HCT116 (cell line): ENCODE data around the gene ALMS1. TPM values are rescaled to one million over a fixed set of nuclear protein-coding genes. Genes with fewer than 3 reads are reported as not detected.
"Not testable (repeated sequence)": the region's sequence is repeated elsewhere in the genome, so short reads cannot be mapped to it uniquely, and the experiment has no call there.

Experiments
- ATAC-seq: fragments of 200-7000 bp; cut with Tn5 transposase; 2 replicates; pipeline ENCODE4 v1.9.1; 2020; ENCODE audit warnings: mild to moderate bottlenecking, moderate library complexity
- BruUV-seq: library from RNA; stranded (reverse); fragments of 400-500 nt; replicated peaks from 2 replicates; lab custom pipeline; 2021; lab: Mats Ljungman, UMichigan
- CTCF ChIA-PET: fragments of 300-600 bp; sonication (Branson Sonifier 250); formaldehyde crosslinking; loops from one replicate; lab custom pipeline; 2021; ENCODE audit warnings: antibody characterized with exemption; lab: Charles Lee
- POLR2A ChIA-PET: fragments of 300-600, 350-600 bp; sonication (Branson Sonifier 250); formaldehyde crosslinking; loops from one replicate; lab custom pipeline; 2021; ENCODE audit warnings: antibody characterized with exemption; lab: Charles Lee
- RAD21 ChIA-PET, 2 experiments: fragments of 300-600 bp; sonication (Branson Sonifier 250); formaldehyde crosslinking; loops; one replicate each; lab custom pipeline; 2023; ENCODE audit warnings: low total read pairs in 2 of 2; ENCODE audit not compliant: uncharacterized antibody in 2 of 2, unreplicated experiment in 2 of 2, low non-redundant PET in 1 of 2; lab: Charles Lee
- DNase-seq: peaks from one replicate; pipeline ENCODE4 v3.0.0-alpha.2; 2010; ENCODE audit warnings: low read depth, low spot score
- H2AFZ ChIP-seq: fragments of 200-600 bp; shearing (Covaris generic), sonication (generic); 2 replicates; pipeline ENCODE4 v1.6.1; 2017; ENCODE audit warnings: low read depth, mixed run types, mixed read lengths, antibody characterized with exemption, low read length; ENCODE audit not compliant: poor library complexity, severe bottlenecking
- H3K27ac ChIP-seq: 2 replicates; pipeline ENCODE4 v1.5.1; 2012; ENCODE audit warnings: low read depth, low read length
- H3K27me3 ChIP-seq: fragments of 200-600 bp; sonication (generic); 2 replicates; pipeline ENCODE4 v1.6.1; 2016; ENCODE audit warnings: mixed run types, low read length, mixed read lengths; ENCODE audit not compliant: insufficient read depth
- H3K36me3 ChIP-seq, 2 experiments: fragments of 200-500 bp in 1 of 2; fragments of 200-600 bp in 1 of 2; sonication (Bioruptor generic) in 1 of 2; sonication (generic) in 1 of 2; 2 replicates each; pipeline versions ENCODE4 v1.5.1 to v1.6.1; 2014 to 2016; ENCODE audit warnings: low read length in 2 of 2, inconsistent platforms in 1 of 2, mixed read lengths in 1 of 2, mixed run types in 1 of 2; ENCODE audit not compliant: insufficient read depth in 2 of 2, control insufficient read depth in 1 of 2
- H3K4me1 ChIP-seq, 2 experiments: fragments of 200-600 bp in 1 of 2; sonication (generic) in 1 of 2; 2 replicates each; pipeline versions ENCODE4 v1.5.1 to v1.6.1; 2012 to 2017; ENCODE audit warnings: low read length in 2 of 2, inconsistent platforms in 1 of 2, mild to moderate bottlenecking in 1 of 2, mixed read lengths in 1 of 2, mixed run types in 1 of 2, moderate library complexity in 1 of 2; ENCODE audit not compliant: insufficient read depth in 2 of 2, control insufficient read depth in 1 of 2
- H3K4me2 ChIP-seq: fragments of 200-600 bp; sonication (generic); 2 replicates; pipeline ENCODE4 v1.6.1; 2017; ENCODE audit warnings: mixed run types, low read length, mixed read lengths
- H3K4me3 ChIP-seq, 2 experiments: fragments of 200-600 bp in 1 of 2; sonication (generic) in 1 of 2; replicated peaks in 1 of 2; 2 replicates each; pipeline ENCODE4 v1.5.1; 2011 to 2016; ENCODE audit warnings: low read length in 2 of 2, control low read depth in 1 of 2, low read depth in 1 of 2, mild to moderate bottlenecking in 1 of 2, mixed read lengths in 1 of 2, mixed run types in 1 of 2
- H3K79me2 ChIP-seq: fragments of 200-600 bp; sonication (generic); 2 replicates; pipeline ENCODE4 v1.6.1; 2017; ENCODE audit warnings: mild to moderate bottlenecking, mixed run types, low read length, moderate library complexity, mixed read lengths; ENCODE audit not compliant: insufficient read depth
- H3K9ac ChIP-seq: fragments of 200-600 bp; sonication (generic); 2 replicates; pipeline ENCODE4 v1.6.1; 2016; ENCODE audit warnings: low read length, mixed read lengths
- H3K9me2 ChIP-seq: fragments of 200-600 bp; sonication (generic), shearing (Covaris generic); 2 replicates; pipeline ENCODE4 v1.6.1; 2017; ENCODE audit warnings: mixed run types, mild to moderate bottlenecking, moderate library complexity; ENCODE audit not compliant: insufficient read depth
- H3K9me3 ChIP-seq, 2 experiments: fragments of 200-500 bp in 1 of 2; fragments of 200-600 bp in 1 of 2; sonication (Bioruptor generic) in 1 of 2; sonication (generic) in 1 of 2; 2 replicates each; pipeline ENCODE4 v1.6.1; 2014 to 2017; ENCODE audit warnings: low read length in 2 of 2, mixed read lengths in 2 of 2, inconsistent platforms in 1 of 2, low read depth in 1 of 2, mild to moderate bottlenecking in 1 of 2, mixed run types in 1 of 2, moderate library complexity in 1 of 2; ENCODE audit not compliant: control insufficient read depth in 1 of 2, insufficient read depth in 1 of 2
- H4K20me1 ChIP-seq: fragments of 200-600 bp; sonication (generic), shearing (Covaris generic); 2 replicates; pipeline ENCODE4 v1.6.1; 2017; ENCODE audit warnings: mixed run types, mild to moderate bottlenecking, moderate library complexity; ENCODE audit not compliant: insufficient read depth
- CEBPB ChIP-seq: IDR thresholded peaks from 2 replicates; pipeline ENCODE4 v1.6.1; 2012; ENCODE audit warnings: low read depth
- EGR1 ChIP-seq: IDR thresholded peaks from 2 replicates; pipeline ENCODE4 v1.6.1; 2012; ENCODE audit warnings: low read depth
- EZH2phosphoT487 ChIP-seq: fragments of 200-600 bp; IDR thresholded peaks from 2 replicates; pipeline ENCODE4 v1.6.1; 2018; ENCODE audit warnings: antibody characterized with exemption, borderline replicate concordance
- POLR2AphosphoS5 ChIP-seq: IDR thresholded peaks from 2 replicates; pipeline ENCODE4 v1.6.1; 2011; ENCODE audit warnings: mild to moderate bottlenecking, low read depth, low read length, moderate library complexity
- SIN3A ChIP-seq: IDR thresholded peaks from 2 replicates; pipeline ENCODE4 v1.6.1; 2012; ENCODE audit warnings: low read depth
- YY1 ChIP-seq: IDR thresholded peaks from 2 replicates; pipeline ENCODE4 v1.6.1; 2011; ENCODE audit warnings: low read length, low read depth, moderate library complexity, mild to moderate bottlenecking; ENCODE audit not compliant: insufficient replicate concordance; ENCODE audit errors: extremely low read depth
- ZFX ChIP-seq: fragments of 450-650 bp; IDR thresholded peaks from 2 replicates; pipeline ENCODE4 v1.6.1; 2017
- ZNF274 ChIP-seq: fragments of 200-500 bp; sonication (Bioruptor generic); IDR thresholded peaks from 2 replicates; pipeline ENCODE4 v1.6.1; 2014; ENCODE audit warnings: mild to moderate bottlenecking, low read depth, low read length, inconsistent platforms
- intact Hi-C: fragments of 100-400 bp; cut with micrococcal nuclease; formaldehyde crosslinking; loops from 2 replicates; pipeline ENCODE4 v1.10.0; 2022
- total RNA-seq: library from RNA; stranded (reverse); gene quantifications from one replicate; pipeline ENCODE4 v1.2.1, GENCODE V29; 2021; ENCODE audit not compliant: unreplicated experiment
- TF ChIP-seq, protein P1 (sequence below), 3 experiments: fragments of 200-600 bp in 1 of 3; sonication (generic) in 1 of 3; IDR thresholded peaks in 2 of 3; conservative IDR thresholded peaks in 1 of 3; 2 replicates each; pipeline ENCODE4 v1.5.1; 2012 to 2017; ENCODE audit warnings: low read depth in 2 of 3, low read length in 2 of 3, antibody characterized with exemption in 1 of 3, borderline replicate concordance in 1 of 3, control low read depth in 1 of 3, mild to moderate bottlenecking in 1 of 3, mixed read lengths in 1 of 3, mixed run types in 1 of 3, moderate library complexity in 1 of 3; ENCODE audit not compliant: insufficient read depth in 1 of 3
- TF ChIP-seq, protein P2 (sequence below): IDR thresholded peaks from 2 replicates; pipeline ENCODE4 v1.6.1; 2011; ENCODE audit warnings: mild to moderate bottlenecking, low read length, moderate library complexity; ENCODE audit not compliant: insufficient replicate concordance; ENCODE audit errors: extremely low read depth
- TF ChIP-seq, protein P3 (sequence below): IDR thresholded peaks from 2 replicates; pipeline ENCODE4 v1.6.1; 2012; ENCODE audit warnings: low read depth

Gene ALMS1
- total RNA-seq, 1 experiment from 2014 or later = 20.5 TPM

DNA sequence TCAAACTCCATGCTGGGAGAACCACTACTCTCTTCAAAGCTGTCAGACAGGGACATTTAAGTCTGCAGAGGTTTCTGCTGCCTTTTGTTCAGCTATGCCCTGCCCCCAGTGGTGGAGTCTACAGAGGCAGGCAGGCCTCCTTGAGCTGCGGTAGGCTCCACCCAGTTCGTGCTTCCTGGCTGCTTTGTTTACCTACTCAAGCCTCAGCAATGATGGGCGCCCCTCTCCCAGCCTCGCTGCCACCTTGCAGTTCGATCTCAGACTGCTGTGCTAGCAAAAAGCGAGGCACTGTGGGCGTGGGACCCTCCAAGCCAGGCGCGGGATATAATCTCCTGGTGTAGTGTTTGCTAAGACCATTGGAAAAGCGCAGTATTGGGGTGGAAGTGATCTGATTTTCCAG is 262.1 kb downstream of the ALMS1 start:
- POLR2A ChIA-PET = not testable (repeated sequence)

DNA sequence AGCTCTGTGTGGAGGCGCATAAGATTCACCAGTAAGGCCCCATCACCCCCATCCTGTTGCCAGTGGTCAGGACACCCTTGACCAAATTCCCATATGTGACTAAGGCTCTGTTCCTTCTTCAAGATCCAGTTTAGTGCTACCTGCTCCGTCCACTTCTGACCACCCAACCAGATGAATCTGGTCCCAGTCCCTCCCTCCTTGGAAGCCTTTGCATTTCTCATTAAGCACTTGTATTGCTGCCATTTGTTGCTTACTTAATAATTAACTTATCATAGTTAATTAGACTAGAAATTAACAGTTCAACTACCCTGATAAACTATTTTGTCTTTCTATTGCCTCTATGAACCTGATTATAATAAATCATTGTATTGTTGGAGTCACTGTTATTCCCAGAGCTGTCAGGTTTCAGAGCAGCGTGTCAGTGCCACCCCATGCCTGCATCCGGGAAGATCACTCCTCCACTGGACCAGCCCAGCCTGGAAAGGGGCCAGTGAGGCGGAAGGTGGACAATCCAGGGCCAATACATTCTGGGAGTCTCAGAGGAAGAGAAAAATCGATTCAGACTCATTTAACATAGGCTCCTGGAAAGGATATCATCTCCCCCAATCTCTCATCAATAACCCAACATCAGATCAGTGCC is 266.1 kb downstream of the ALMS1 start:
- H3K4me1 ChIP-seq = peaks cover 0 to 3% of the 10 kb centered on the region in 2 experiments; a peak in 1 of 4 replicates
- no peaks in the 10 kb centered on the region for H3K36me3 ChIP-seq
- no peak overlapping the region for H2AFZ ChIP-seq
- H3K9me2 ChIP-seq = no peaks in the 10 kb centered on the region
- H3K27ac ChIP-seq = no peak overlapping the region
- DNase-seq (no peak), ATAC-seq (no peak)
- ChIA-PET POLR2A (no interaction called here), RAD21 (no interaction called here), CTCF (no interaction called here)
- no peaks in the 10 kb centered on the region for H3K27me3 ChIP-seq
- H3K4me3 ChIP-seq = no peak overlapping the region
- no peak overlapping the region for H3K4me2 ChIP-seq
- no peaks in the 10 kb centered on the region for H3K79me2 ChIP-seq
- no peaks in the 10 kb centered on the region for H3K9me3 ChIP-seq
- intact Hi-C loops = no loop called here
- no peaks in the 10 kb centered on the region for H4K20me1 ChIP-seq
- H3K9ac ChIP-seq = no peak overlapping the region
- no TSS peak for BruUV-seq
- no peak for TF ChIP-seq CEBPB
- TF ChIP-seq YY1 = no peak
- no peak for TF ChIP-seq SIN3A
- TF ChIP-seq EGR1 = no peak
- TF ChIP-seq ZFX = no peak
- no peak for TF ChIP-seq ZNF274
- no peak for TF ChIP-seq POLR2AphosphoS5
- TF ChIP-seq, protein P1, sequence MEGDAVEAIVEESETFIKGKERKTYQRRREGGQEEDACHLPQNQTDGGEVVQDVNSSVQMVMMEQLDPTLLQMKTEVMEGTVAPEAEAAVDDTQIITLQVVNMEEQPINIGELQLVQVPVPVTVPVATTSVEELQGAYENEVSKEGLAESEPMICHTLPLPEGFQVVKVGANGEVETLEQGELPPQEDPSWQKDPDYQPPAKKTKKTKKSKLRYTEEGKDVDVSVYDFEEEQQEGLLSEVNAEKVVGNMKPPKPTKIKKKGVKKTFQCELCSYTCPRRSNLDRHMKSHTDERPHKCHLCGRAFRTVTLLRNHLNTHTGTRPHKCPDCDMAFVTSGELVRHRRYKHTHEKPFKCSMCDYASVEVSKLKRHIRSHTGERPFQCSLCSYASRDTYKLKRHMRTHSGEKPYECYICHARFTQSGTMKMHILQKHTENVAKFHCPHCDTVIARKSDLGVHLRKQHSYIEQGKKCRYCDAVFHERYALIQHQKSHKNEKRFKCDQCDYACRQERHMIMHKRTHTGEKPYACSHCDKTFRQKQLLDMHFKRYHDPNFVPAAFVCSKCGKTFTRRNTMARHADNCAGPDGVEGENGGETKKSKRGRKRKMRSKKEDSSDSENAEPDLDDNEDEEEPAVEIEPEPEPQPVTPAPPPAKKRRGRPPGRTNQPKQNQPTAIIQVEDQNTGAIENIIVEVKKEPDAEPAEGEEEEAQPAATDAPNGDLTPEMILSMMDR (IDR thresholded peaks at IDR 0.05 in 2 of 3, conservative IDR thresholded peaks at IDR 0.05 in 1 of 3; ENCODE audit: borderline replicate concordance in 1 of 3, insufficient read depth in 1 of 3, low read depth in 2 of 3, low read length in 2 of 3) = no peak
- TF ChIP-seq, protein P2, sequence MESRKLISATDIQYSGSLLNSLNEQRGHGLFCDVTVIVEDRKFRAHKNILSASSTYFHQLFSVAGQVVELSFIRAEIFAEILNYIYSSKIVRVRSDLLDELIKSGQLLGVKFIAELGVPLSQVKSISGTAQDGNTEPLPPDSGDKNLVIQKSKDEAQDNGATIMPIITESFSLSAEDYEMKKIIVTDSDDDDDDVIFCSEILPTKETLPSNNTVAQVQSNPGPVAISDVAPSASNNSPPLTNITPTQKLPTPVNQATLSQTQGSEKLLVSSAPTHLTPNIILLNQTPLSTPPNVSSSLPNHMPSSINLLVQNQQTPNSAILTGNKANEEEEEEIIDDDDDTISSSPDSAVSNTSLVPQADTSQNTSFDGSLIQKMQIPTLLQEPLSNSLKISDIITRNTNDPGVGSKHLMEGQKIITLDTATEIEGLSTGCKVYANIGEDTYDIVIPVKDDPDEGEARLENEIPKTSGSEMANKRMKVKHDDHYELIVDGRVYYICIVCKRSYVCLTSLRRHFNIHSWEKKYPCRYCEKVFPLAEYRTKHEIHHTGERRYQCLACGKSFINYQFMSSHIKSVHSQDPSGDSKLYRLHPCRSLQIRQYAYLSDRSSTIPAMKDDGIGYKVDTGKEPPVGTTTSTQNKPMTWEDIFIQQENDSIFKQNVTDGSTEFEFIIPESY = no peak
- no peak for TF ChIP-seq EZH2phosphoT487
- TF ChIP-seq, protein P3, sequence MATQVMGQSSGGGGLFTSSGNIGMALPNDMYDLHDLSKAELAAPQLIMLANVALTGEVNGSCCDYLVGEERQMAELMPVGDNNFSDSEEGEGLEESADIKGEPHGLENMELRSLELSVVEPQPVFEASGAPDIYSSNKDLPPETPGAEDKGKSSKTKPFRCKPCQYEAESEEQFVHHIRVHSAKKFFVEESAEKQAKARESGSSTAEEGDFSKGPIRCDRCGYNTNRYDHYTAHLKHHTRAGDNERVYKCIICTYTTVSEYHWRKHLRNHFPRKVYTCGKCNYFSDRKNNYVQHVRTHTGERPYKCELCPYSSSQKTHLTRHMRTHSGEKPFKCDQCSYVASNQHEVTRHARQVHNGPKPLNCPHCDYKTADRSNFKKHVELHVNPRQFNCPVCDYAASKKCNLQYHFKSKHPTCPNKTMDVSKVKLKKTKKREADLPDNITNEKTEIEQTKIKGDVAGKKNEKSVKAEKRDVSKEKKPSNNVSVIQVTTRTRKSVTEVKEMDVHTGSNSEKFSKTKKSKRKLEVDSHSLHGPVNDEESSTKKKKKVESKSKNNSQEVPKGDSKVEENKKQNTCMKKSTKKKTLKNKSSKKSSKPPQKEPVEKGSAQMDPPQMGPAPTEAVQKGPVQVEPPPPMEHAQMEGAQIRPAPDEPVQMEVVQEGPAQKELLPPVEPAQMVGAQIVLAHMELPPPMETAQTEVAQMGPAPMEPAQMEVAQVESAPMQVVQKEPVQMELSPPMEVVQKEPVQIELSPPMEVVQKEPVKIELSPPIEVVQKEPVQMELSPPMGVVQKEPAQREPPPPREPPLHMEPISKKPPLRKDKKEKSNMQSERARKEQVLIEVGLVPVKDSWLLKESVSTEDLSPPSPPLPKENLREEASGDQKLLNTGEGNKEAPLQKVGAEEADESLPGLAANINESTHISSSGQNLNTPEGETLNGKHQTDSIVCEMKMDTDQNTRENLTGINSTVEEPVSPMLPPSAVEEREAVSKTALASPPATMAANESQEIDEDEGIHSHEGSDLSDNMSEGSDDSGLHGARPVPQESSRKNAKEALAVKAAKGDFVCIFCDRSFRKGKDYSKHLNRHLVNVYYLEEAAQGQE = no peak

More for the DNA sequence above, 262.1 kb downstream of the ALMS1 start:
- BruUV-seq, H3K4me1 ChIP-seq, H3K9ac ChIP-seq, H3K4me3 ChIP-seq, DNase-seq, RAD21 ChIA-PET, H3K9me3 ChIP-seq, ATAC-seq, H3K27ac ChIP-seq, H2AFZ ChIP-seq, H3K27me3 ChIP-seq, H3K79me2 ChIP-seq, H3K4me2 ChIP-seq, intact Hi-C loops, H4K20me1 ChIP-seq, H3K9me2 ChIP-seq, H3K36me3 ChIP-seq: not testable (repeated sequence)
- CTCF ChIA-PET = interaction anchor here (1.5 kb wide), 1 partner anchor 28 kb away, joined by 4 read pairs; no protein-coding TSS in a partner anchor
